HG02970 (cell line): ENCODE results near the gene KIF5A.
"Not testable (repeated sequence)": the region's sequence is repeated elsewhere in the genome, so short reads cannot be mapped to it uniquely, and the experiment has no call there.

Experiments
- ATAC-seq: cut with Tn5 transposase; IDR thresholded peaks from one replicate; pipeline ENCODE4 v1.9.1; 2021; ENCODE audit warnings: mild to moderate bottlenecking, moderate library complexity, moderate number of reproducible peaks; ENCODE audit not compliant: unreplicated experiment, low FRiP score

Gene KIF5A

GRCh38 chr12:57549909-57550640 lies at the start of gene KIF5A:
Gene KIF5A (plus strand): TSS chr12:57550044. CDS start chr12:57550272, 228 bp downstream.
- ATAC-seq: no peak

- no peak for ATAC-seq
Measured at GRCh38 chr12:57500213-57500612, 49.6 kb upstream of the KIF5A start.

GRCh38 chr12:57502311-57502969 lies 47.4 kb upstream of the KIF5A start:
- ATAC-seq: not testable (repeated sequence)

- not testable (repeated sequence) for ATAC-seq
Measured at GRCh38 chr12:57506541-57506940, 43.3 kb upstream of the KIF5A start.

- not testable (repeated sequence) for ATAC-seq
Measured at GRCh38 chr12:57507796-57508195, 42.0 kb upstream of the KIF5A start.

GRCh38 chr12:57511161-57511560 lies 38.7 kb upstream of the KIF5A start:
- ATAC-seq: no peak

- ATAC-seq: no peak
Measured at GRCh38 chr12:57511588-57512325, 38.1 kb upstream of the KIF5A start.

GRCh38 chr12:57512665-57513064 lies 37.2 kb upstream of the KIF5A start:
- ATAC-seq: no peak

- ATAC-seq: no peak
Measured at GRCh38 chr12:57513266-57513665, 36.6 kb upstream of the KIF5A start.

- not testable (repeated sequence) for ATAC-seq
Measured at GRCh38 chr12:57513677-57514076, 36.2 kb upstream of the KIF5A start.

GRCh38 chr12:57514246-57514645 lies 35.6 kb upstream of the KIF5A start:
- ATAC-seq: not testable (repeated sequence)

GRCh38 chr12:57514720-57515407 lies 35.0 kb upstream of the KIF5A start:
- no peak for ATAC-seq

- ATAC-seq: no peak
Measured at GRCh38 chr12:57515408-57515933, 34.4 kb upstream of the KIF5A start.

GRCh38 chr12:57515934-57516541 lies 33.8 kb upstream of the KIF5A start:
- no peak for ATAC-seq

- no peak for ATAC-seq
Measured at GRCh38 chr12:57516617-57517153, 33.2 kb upstream of the KIF5A start.

- ATAC-seq: no peak
Measured at GRCh38 chr12:57517187-57517586, 32.7 kb upstream of the KIF5A start.

GRCh38 chr12:57517718-57518117 lies 32.1 kb upstream of the KIF5A start:
- ATAC-seq: not testable (repeated sequence)

GRCh38 chr12:57518176-57518919 lies 31.5 kb upstream of the KIF5A start:
- ATAC-seq: no peak
